ENCODE results near the gene CELF2. TPM values are rescaled to one million over a fixed set of nuclear protein-coding genes. Genes with fewer than 3 reads are reported as not detected.
A peak's percentile ranks its signal among the peaks of the same experiment; 100 is the strongest.

Gene CELF2
- total RNA-seq, 1 donor from 2014 or later, result 110 TPM

- no peaks in the 10 kb centered on the region for H3K9me3 ChIP-seq
- no peaks in the 10 kb centered on the region for H3K4me1 ChIP-seq
- ATAC-seq (no peak), DNase-seq (no peak)
- peaks cover 95% of the 10 kb centered on the region for H3K36me3 ChIP-seq
- TF ChIP-seq, protein P1, sequence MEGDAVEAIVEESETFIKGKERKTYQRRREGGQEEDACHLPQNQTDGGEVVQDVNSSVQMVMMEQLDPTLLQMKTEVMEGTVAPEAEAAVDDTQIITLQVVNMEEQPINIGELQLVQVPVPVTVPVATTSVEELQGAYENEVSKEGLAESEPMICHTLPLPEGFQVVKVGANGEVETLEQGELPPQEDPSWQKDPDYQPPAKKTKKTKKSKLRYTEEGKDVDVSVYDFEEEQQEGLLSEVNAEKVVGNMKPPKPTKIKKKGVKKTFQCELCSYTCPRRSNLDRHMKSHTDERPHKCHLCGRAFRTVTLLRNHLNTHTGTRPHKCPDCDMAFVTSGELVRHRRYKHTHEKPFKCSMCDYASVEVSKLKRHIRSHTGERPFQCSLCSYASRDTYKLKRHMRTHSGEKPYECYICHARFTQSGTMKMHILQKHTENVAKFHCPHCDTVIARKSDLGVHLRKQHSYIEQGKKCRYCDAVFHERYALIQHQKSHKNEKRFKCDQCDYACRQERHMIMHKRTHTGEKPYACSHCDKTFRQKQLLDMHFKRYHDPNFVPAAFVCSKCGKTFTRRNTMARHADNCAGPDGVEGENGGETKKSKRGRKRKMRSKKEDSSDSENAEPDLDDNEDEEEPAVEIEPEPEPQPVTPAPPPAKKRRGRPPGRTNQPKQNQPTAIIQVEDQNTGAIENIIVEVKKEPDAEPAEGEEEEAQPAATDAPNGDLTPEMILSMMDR (IDR thresholded peaks at IDR 0.05), result no peak
- H3K27me3 ChIP-seq, result no peaks in the 10 kb centered on the region
- H3K4me3 ChIP-seq, result no peak overlapping the region
- intact Hi-C loops (cut with DNase I), result no loop called here
- no peak overlapping the region for H3K27ac ChIP-seq
These were observed 277.3 kb downstream of the CELF2 start for GRCh38 chr10:11294831-11295450.

- DNase-seq, result no peak
- Histone ChIP-seq H3K27ac (no peak overlapping the region), H3K36me3 (peaks cover 95% of the 10 kb centered on the region), H3K4me1 (no peaks in the 10 kb centered on the region), H3K27me3 (no peaks in the 10 kb centered on the region), H3K9me3 (no peaks in the 10 kb centered on the region), H3K4me3 (no peak overlapping the region)
- ATAC-seq, result no peak
- intact Hi-C loops (cut with DNase I), result no loop called here
- TF ChIP-seq, protein P1 (IDR thresholded peaks at IDR 0.05), result no peak
These were observed 277.8 kb downstream of the CELF2 start for GRCh38 chr10:11295492-11295891.

DNA sequence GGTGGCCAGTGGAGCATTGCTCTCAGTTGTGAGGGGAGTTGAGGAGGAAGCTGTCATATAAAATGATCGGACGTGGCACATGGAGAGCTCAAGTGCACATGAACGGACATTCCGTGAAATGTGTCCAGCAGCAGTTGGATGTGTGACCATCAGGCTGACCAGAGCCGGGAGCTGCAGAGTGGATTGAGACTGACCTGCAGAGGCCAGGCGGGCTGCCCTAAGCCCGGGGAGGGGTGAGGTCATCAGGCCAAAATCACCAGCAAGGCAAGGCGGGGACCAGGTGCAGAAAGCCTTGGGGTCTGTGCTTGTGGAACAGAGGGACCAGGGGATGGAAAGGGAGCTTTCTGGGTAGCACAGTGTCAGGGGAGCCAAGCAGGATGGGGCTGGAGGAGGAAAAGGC, 279.5 kb downstream of the CELF2 start:
- intact Hi-C loops (cut with DNase I), result no loop called here
- no peaks in the 10 kb centered on the region for H3K9me3 ChIP-seq
- DNase-seq (no peak), ATAC-seq (no peak)
- no peak overlapping the region for H3K4me3 ChIP-seq
- H3K27me3 ChIP-seq, result no peaks in the 10 kb centered on the region
- peaks cover 91% of the 10 kb centered on the region for H3K36me3 ChIP-seq
- H3K4me1 ChIP-seq, result no peaks in the 10 kb centered on the region
- TF ChIP-seq, protein P1 (IDR thresholded peaks at IDR 0.05), result no peak
- no peak overlapping the region for H3K27ac ChIP-seq

DNA sequence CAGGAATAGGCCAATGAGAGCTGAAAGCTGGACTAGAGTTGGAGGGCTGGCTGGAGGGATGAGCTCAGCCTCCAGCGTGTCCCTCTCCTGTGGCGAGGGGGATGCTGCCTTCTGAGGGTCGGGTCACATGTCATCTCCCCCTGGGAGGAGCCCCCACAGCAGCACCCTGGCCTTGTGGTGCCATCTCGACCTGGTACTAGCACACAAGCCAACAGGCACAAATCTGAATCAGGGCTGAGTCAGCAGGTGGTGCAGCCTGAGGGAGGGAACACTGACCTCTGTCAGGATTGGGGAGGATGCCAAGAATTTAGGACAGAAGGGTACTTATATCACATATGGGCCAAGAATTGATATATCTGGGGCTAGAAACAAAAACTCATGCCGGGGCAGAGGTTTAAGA, 280.4 kb downstream of the CELF2 start:
- Histone ChIP-seq H3K27ac (no peak overlapping the region), H3K4me3 (no peak overlapping the region), H3K9me3 (no peaks in the 10 kb centered on the region), H3K36me3 (peaks cover 91% of the 10 kb centered on the region), H3K27me3 (no peaks in the 10 kb centered on the region), H3K4me1 (no peaks in the 10 kb centered on the region)
- TF ChIP-seq, protein P1 (IDR thresholded peaks at IDR 0.05), result no peak
- ATAC-seq (no peak), DNase-seq (no peak)
- intact Hi-C loops (cut with DNase I), result no loop called here

DNA sequence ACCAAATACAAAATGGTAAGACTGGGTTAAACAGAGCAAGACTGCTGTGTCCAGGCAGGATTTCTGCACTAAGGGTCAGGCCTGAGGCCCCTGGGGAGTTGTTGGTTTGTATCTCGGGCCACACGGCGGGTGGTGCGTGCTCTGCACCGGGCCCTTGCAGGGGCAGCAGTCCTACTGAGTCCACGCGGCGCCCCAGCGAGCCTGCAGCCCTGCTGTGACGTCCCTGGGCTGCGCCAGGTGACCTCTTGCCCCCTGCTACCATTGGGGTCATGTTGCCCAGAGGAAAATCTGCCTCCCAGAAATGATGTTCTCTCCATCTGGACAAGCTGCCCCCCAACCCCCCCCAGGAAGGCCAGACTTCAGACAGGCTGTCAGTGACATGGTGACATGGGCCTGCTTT, 281.5 kb downstream of the CELF2 start:
- intact Hi-C loops (cut with DNase I), result no loop called here
- Histone ChIP-seq H3K27me3 (no peaks in the 10 kb centered on the region), H3K36me3 (peaks cover 91% of the 10 kb centered on the region), H3K27ac (no peak overlapping the region), H3K4me3 (no peak overlapping the region), H3K4me1 (no peaks in the 10 kb centered on the region), H3K9me3 (no peaks in the 10 kb centered on the region)
- DNase-seq, result no peak
- TF ChIP-seq, protein P1 (IDR thresholded peaks at IDR 0.05), result no peak
- ATAC-seq, result peak; percentile 25

GRCh38 chr10:11300026-11300425, 282.4 kb downstream of the CELF2 start:
- H3K4me3 ChIP-seq, result no peak overlapping the region
- H3K27ac ChIP-seq, result no peak overlapping the region
- TF ChIP-seq, protein P1 (IDR thresholded peaks at IDR 0.05), result no peak
- H3K36me3 ChIP-seq, result peaks cover 92% of the 10 kb centered on the region
- no peaks in the 10 kb centered on the region for H3K27me3 ChIP-seq
- no peaks in the 10 kb centered on the region for H3K9me3 ChIP-seq
- intact Hi-C loops (cut with DNase I), result no loop called here
- no peak for DNase-seq
- H3K4me1 ChIP-seq, result no peaks in the 10 kb centered on the region
- no peak for ATAC-seq
